GM19452 (cell line): ENCODE measurements around the gene MOBP.
"Not testable (repeated sequence)": the region's sequence is repeated elsewhere in the genome, so short reads cannot be mapped to it uniquely, and the experiment has no call there.

ENCODE experiments used
- ATAC-seq: cut with Tn5 transposase; IDR thresholded peaks from one replicate; pipeline ENCODE4 v1.9.1; 2021; ENCODE audit not compliant: unreplicated experiment

Gene MOBP

DNA sequence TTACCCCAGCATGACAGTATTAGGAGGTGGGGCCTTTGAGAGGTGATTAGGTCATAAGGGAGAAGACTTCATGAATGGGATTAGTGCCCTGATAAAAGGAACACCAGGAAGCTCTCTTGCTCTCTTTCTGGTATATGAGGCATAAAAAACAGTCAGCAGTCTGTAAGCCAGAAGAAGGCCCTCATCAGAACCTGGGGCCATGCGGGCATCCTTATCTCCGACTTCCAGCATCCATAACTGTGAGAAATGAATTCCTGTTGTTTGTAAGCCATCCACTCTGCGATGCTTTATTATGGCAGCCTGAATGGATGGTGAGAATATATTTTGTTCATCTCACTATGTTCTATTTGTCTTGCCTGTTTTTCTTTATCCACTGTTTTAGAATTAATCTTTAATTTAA is 17.7 kb upstream of the MOBP start:
- no peak for ATAC-seq

DNA sequence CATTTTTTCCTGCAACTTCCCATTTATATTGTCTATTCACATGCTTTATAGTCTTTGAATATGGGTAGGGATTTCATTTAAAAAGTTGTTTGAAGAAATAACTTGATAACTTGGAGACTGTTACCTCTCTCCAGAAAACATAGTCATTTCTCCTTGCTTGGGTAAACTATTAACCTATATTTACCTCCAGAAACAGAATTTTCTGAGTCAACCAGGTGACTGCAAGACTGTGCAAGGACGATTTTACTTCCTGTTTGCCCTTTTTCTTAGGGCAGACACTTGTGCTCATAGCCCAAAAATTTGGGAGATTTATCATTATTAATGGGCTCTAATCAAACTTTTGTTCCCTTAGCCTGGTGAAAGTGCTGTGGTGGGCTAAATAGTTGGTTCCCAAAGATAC is 14.3 kb upstream of the MOBP start:
- ATAC-seq = peak; percentile 84

DNA sequence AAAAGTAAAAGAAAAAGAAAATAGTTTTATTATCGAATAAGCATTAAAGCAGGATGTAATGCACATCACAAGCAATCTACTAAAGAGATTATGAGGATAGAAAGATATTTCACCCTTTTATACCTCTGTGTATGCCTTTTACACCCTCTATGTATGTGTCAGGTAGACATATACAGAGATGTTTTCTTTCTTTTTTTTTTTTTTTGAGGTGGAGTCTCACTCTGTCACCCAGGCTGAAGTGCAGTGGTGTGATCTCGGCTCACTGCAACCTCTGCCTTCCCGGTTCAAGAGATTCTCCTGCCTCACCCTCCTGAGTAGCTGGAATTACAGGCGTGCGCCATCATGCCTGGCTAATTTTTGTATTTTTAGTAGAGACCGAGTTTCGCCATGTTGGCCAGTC is 13.6 kb upstream of the MOBP start:
- not testable (repeated sequence) for ATAC-seq

DNA sequence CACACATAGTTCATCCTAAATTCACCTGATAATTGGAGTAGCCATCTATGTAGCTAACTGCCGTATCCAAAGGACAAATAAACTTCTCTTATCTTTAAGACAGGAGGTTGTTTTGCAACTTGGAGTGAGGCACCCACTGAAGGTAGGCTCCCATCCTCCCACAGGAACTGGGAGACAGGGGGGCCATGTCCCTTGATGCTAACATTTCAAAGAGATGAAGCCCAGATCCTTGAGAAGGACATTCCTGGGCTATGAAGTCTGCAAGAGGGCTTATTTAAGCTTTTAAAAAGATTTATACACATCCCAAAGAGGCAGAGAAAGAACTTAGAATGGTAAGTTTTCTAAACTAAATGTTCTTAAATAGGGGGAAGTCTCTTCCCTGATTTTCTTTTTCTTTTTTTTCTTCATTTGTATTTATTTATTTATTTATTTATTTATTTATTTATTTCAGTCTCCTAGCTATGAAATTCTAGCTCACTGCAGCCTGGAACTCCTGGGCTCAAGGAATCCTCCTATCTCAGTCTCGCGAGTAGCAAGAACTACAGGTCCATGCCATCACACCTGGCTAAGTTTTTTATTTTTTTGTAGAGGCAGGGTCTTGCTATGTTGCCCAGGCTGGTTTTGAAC is 12.8 kb upstream of the MOBP start:
- ATAC-seq = no peak

DNA sequence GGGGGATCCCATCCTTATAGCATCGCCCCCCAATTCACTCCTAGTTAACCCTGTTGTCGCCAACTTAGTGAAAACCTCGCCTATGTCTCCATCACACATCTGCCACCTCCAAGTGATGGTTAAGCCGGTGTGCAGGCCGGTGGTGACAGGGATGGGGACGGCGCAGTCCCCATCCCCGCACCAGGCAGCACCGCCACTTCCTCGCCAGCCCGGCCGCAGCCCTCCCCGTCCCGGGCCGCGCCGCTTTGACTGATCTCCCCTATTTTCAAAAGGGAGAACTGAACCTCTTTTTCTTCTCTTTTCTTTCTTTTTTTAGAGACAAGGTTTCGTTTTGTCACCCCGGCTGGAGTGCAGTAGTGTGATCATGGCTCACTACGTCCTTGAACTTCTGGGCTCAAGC is 11.3 kb upstream of the MOBP start:
- no peak for ATAC-seq

DNA sequence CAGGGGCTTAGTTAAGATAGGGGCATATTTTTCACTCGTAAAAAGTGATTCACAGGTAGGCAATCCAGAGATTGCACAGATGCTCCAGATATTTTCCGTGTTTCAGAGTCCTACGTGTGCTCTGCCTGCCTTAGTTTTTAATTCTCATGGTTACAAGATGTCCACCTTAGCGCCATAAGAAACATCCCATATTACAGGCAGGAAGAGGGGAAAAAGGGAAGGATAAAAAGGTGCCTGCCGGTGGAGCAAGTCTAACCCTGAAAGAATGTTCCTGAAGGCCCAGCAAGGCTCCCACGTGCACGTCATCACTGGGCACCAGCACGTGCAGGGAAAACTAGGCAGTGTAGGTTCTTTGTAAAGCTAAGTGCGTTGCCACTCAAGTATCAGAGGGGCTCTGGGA is 10.1 kb upstream of the MOBP start:
- ATAC-seq = no peak

DNA sequence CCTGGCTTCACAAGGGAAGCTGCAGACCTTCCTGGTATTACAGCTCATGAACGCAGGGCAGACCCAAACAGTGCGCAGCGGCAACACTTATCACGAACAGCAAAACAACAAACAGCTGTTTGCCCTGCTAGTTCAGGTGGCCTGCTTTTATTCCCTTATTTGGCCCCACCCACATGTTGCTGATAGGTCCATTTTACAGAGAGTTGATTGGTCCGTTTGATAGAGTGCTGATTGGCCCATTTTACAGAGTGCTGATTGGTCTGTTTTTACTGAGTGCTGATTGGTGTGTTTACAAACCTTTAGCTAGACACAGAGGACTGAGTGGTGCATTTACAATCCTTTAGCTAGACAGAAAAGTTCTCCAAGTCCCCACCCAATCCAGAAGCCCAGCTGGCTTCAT is 8.9 kb upstream of the MOBP start:
- ATAC-seq = not testable (repeated sequence)

DNA sequence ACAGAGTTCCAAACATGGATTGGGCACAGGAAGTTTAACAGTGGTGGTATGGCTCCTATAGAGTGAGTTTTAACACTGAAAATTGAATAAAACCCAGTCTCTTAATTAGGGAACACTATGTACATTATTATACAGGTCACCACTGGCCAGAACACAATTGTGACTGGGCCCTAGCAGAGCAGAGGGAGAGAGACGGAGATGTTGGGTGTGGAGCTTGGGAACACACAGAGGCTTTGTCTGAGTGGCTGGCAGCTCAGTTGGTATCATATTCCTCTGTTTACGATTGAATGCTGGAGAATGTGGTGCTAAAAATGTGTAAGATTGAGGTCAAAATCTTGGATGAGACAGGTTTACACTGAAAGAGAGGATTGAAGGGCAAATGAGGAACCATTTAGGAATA is 6.8 kb upstream of the MOBP start:
- ATAC-seq = no peak

DNA sequence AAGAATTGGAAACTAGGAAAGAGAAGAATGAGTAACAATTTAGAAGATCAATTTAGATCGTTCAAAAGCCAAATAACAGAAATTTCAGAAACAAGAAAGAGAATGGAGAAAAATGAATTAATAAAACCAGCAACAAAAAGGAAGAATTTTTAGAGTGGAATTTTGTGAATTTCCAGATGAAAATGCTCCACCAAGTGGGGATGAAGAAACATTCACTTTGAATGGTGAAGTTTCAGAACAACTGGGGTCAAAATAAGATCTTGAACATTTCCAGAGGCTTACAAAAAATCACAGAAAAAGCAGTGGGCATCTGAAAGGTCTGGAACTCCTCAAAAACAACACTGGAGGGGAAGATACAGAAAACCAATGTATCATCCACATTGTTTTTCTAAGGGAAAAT is 4.2 kb upstream of the MOBP start:
- ATAC-seq = no peak

DNA sequence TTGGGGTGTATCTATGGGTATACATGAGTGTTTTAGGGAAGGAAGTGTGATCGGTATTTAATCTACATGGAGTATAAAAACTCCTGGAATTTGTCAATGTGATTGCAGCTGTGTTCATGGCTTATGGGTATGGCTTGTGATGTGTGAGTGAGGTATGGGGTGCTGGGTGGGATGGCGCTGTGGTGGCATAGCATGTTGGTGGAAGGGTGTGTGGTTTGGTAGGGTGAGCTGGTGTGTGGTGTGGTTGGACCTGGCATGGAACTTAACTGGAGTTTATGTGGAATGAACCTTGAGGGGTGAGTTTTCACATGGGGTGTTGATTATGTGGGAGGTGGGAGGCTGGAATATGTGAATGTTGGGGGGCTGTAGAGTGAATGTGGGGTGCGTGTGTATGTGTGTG is 492 bp upstream of the MOBP start:
- ATAC-seq = no peak

DNA sequence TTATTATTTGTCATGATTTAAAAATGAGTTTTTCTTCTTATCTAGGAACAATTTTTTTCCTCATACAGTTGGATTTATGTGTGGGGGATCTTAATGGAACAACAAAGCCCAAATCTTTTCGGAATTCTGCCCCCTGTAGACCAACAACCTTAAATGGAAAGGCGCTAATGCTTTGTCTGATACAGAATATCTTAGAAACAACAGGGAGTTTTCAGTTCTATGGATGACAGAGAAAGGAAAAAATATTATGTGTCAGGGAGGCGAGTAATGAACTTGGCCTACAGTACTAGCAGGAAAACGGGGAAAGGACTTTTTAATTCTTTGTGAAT is 592 bp downstream of the MOBP start:
- no peak for ATAC-seq

DNA sequence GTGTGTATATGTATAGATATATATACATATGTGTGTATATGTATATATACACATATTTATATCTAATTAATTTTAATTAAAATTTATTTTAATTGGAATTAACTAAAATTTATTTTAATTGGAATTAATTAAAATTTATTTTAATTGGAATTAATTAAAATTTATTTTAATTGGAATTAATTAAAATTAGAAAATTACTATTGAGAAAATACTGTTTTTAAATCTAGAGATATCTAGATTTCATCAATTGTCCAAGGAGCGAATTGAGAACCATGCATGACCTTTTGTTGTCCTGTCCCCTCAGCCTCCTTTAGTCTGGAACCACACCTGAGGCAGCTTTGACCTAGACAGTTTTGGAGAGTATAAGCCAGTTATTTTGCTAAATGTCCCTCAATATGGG is 1.8 kb downstream of the MOBP start:
- ATAC-seq = no peak

DNA sequence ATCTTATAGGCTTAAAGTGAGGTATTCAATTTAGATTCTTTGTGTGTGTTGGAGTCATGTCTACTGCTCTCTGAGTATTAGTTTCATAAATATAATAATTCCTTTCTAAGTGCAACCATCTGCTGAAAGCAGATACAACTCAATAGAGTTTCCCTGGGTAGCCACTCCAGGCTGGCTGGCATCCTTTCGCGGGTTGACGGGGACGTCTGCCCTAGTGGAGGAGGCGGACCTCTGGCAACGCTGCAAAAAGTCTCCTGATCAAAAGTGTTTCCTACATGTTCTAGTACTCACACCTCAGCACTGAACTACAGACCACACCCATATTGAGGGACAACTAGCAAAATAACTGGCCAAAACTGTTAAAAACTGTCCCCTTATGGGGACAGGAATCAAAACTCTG is 2.5 kb downstream of the MOBP start:
- no peak for ATAC-seq

DNA sequence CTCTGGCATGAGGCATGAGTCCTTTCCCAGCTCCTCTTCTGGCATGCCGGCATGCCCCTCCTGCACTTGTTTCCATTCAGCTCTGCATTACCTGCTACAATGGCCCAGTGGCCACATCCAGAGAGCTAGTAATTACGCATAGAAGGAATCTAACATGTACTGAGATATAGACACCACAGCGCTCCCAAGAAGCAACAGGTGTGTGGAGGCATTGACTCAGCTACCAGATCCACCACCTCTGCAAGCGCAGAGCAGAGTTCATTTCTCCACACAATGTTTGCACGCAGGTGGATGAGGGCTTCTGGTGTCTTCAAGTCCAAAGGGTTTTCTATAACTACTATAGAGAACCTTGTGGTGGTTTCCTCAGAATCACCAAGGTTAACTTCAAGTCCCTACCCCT is 4.2 kb downstream of the MOBP start:
- no peak for ATAC-seq

DNA sequence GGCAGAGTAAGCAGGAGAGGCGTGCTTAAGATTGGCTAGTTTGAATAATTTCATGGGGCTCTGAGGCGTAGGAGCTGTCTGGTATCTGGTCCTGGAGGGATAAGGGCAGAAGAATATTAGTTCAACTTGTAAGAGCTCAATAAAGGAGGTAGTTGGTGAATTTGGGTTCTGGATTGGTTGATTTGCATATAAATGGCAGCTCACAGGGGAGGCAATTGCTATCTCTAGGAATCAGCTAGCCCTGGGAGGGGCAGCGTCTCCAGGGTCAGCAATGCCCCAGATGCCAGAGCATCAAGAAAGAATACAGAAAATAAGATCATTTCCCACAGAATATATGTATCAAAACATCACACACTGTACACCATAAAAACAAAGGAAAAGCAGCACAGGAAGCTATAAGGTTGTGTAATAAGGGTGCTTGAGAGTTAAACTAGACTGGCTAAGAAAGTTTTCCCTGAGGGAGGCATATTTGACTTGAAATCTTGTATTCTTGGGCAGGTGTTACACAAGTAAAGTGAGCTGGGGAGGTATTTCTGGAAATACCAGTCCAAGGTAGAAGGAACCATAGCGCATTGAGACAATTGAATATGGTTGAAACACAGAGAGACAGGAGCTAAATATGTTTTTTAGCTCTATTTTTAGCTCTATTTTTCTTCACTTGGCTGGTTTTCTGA is 6.1 kb downstream of the MOBP start:
- ATAC-seq = no peak

DNA sequence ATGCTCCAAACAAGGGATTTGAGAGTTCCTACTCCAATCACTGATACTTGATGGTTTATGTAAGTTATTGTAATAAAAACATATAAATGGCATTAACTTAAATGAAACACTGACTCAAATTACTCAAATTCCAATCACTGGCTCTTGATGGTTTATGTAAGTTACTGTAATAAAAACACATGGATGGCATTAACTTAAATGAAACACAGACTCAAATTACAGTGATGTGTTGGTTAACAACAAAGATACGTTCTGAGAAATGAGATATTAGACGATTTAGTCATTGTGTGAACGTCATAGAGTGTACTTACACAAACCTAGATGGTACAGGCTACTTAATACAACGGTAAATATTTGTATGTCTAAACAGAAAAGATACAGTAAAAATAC is 6.6 kb downstream of the MOBP start:
- no peak for ATAC-seq

DNA sequence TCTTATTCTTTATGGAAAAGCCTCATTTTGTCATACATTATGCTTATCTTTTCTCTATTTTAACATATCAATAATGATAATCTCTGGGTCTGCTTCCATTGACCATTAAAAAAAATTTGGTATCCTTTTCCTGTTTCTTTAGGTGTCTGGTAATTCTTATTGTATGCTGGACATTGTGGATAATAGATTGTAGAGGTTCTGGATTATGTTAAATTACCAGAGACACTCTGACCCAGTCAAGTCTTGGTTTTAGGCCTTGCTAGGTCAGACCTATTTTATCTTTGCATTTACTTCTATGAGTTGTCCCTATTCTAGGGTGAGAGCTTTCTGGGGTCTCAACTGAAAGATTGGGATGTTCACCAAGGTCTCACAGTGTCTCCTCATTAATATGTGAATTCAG is 9.3 kb downstream of the MOBP start:
- no peak for ATAC-seq

DNA sequence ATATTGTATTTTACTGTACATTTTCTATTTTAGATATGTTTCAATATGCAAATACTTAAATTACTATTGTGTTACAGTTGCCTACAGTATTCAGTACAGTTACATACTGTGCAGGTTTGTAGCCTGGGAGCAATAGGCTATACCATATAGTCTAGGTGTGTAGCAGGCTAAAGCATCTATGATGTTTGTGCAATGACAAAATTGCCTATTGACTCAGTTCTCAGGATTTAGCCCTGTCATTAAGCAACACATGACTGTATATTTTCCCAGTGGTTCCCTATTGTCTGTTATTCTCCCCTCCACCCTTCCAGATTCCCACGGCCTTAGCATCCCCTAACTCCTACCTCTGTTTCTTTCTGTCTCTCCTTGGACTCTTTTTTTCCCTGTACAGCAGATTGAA is 10.7 kb downstream of the MOBP start:
- ATAC-seq = no peak

DNA sequence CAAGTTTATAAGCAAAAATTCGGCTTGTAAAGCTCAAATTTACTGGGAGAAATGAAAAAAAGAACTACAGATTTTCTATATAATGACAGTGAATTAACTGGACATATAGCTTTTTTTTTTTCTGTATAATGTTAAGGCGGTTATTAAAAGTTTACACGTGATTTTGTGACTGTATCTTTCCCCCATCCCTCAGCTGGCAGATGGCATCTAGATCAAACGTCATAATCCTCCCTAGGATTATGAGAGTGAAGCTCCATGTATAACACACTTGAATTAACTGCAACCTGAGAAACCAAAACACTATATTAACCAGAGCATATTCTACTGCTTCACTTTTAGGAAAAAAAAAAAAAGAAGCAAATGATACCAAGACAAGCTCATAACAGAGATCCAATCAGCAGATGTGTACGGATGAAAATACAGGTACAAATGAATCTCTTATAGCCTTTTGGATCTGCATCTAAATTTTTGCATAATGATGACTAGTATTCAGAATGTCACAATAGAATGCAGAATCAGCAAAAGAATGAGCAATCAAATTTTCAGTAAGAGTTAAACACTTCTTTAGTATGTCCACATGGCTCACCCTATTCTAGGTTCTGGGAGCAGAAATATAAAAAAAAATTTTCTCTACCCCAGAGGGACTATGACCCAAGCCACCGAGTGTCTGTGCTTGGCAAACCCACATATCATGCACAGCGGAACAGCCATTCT is 12.4 kb downstream of the MOBP start:
- no peak for ATAC-seq

DNA sequence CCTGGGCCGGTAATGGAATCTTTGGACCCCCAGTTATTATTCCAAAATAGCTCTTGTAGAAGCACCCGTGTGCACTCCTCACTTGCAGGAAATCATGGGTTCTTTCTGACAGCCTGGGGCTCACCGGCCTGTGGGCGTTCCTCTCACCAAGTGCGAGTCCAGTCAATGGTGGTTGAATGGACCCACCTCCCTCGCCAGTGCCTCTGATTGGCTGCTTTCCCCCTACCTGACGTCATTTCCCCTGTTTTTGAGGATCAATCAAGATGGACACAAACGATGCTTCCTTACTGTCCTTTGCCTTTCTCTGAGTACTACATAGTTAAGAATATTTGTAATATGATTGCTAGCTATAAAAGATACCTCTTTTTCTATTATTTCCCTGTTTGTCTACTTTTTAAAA is 18.1 kb downstream of the MOBP start:
- ATAC-seq = no peak

DNA sequence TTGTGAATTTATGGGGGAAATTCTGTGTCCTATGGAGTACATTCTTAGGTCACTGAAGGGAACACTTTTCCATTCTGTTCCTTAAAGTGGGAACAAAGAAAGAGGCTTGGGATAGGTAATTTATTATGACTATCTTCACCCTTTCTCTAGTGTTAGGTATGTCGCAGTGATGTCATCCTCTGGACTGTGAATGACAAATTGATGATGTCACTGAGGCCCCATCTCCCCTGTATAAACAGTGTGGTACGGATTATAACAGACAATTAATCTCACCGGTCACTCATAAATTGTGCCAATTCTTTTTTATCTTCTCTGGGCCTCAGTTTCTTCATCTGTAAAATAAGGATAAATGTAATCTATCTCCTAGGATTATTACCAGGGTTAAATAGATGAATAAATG is 23.5 kb downstream of the MOBP start:
- ATAC-seq = no peak

DNA sequence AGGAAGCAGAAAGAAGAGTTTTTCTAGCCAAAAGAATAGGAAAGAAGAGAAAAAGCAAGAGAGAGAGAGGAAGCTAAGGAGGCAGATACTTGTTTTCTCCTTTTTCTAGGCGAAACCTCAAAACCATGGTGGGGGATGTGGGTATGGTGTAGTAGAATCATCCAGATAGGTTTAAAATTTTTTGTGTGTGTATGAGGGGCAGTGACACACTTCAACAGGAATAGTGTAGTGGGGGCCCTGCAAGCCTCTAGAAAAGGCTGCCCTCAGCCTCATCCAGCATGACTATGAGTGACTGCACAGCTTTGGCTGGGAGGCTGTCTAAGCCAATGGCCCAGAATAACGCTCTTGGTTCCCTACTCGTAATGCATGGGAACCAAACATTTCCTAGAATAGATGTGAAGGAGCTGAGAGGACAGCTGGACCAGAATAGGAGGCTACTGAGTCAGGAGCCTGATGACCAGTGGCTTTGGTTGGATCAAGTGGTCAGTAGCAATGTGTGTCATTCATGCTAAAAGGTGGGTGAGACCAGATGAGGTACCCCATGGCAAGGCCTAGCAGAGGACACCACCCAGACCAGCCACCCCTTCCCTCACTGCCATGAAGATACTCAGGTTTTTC is 24.4 kb downstream of the MOBP start:
- ATAC-seq = no peak
